Measurements from ENCODE around the gene USP11. TPM values are rescaled to one million over a fixed set of nuclear protein-coding genes. Genes with fewer than 3 reads are reported as not detected.

Gene USP11
- polyA plus RNA-seq, 1 donor (not counting 4 experiments of a cell fraction or from before 2014, with no cell fraction given), result 6.3 TPM

DNA sequence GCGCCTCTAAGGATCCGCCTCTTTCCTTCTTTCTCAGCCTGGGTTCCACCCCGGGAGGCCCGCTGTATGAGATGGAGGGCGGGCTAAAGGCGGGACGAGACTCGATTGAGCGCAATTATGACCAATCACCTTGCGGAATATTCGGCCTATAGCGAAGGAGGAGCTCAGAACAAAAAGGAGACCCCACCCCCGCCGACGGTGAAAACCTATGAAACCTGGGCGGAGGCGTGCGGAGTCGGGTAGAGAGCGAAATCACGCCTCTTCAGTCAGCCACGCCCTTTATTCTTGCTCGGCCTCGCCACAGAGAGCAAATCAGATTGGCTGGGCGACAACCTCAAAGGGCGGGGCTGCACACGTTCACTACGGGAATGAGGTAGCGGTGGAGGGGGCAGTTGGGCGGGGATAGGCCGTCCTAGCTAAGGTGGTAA, 14.9 kb upstream of the USP11 start:
- TF ChIP-seq CTCF (optimal IDR thresholded peaks at IDR 0.05 in 1 of 3, IDR thresholded peaks at IDR 0.05 in 1 of 3, conservative IDR thresholded peaks at IDR 0.05 in 1 of 3; ENCODE audit: extremely low read depth in 1 of 3, insufficient read depth in 2 of 3, low read length in 3 of 3), result no peak
- TF ChIP-seq EZH2 (IDR thresholded peaks at IDR 0.05; ENCODE audit: low read length), result no peak
- H2AFZ ChIP-seq (ENCODE audit: control insufficient read depth, low read length), result peak overlapping the region; percentile 99
- no peaks in the 10 kb centered on the region for H3K9me1 ChIP-seq (ENCODE audit: control insufficient read depth, extremely low read depth, insufficient read depth, low read length)
- H3K27ac ChIP-seq (ENCODE audit: control insufficient read depth, insufficient read depth, low read length), result peak overlapping the region; percentile 99
- peaks cover 34% of the 10 kb centered on the region for H3K4me1 ChIP-seq (ENCODE audit: control insufficient read depth, extremely low read depth, insufficient read depth, low read length)
- DNase-seq (ENCODE audit: low read depth, low spot score) (peak; percentile 95), FAIRE-seq (peak; percentile 81)
- H3K79me2 ChIP-seq (ENCODE audit: control insufficient read depth, insufficient read depth, low read length), result peaks cover 39% of the 10 kb centered on the region
- dilution Hi-C loops (cut with MboI; ENCODE audit: extremely low pct_ligation_motif_present, low sequenced_read_pairs), result no loop called here
- H3K36me3 ChIP-seq (ENCODE audit: control insufficient read depth in 2 of 2, extremely low read depth in 1 of 2, insufficient read depth in 2 of 2, low read length in 2 of 2), result peaks cover 26 to 35% of the 10 kb centered on the region in 2 experiments
- H3K9me3 ChIP-seq (ENCODE audit: control insufficient read depth, low read depth, low read length), result no peaks in the 10 kb centered on the region
- H4K20me1 ChIP-seq (ENCODE audit: control insufficient read depth, extremely low read depth, insufficient read depth, low read length), result peaks cover 28% of the 10 kb centered on the region
- H3K4me2 ChIP-seq (ENCODE audit: control insufficient read depth, extremely low read depth, insufficient read depth, low read depth, low read length), result peak overlapping the region; percentile 94
- H3K9ac ChIP-seq (ENCODE audit: control insufficient read depth, extremely low read depth, insufficient read depth, low read length), result peak overlapping the region; percentile 94
- H3K27me3 ChIP-seq (ENCODE audit: control insufficient read depth, extremely low read depth, insufficient read depth, low read length), result no peaks in the 10 kb centered on the region
- H3K4me3 ChIP-seq (ENCODE audit: control insufficient read depth in 2 of 3, extremely low read depth in 1 of 3, insufficient read depth in 2 of 3, low read depth in 1 of 3, low read length in 3 of 3), result peak overlapping the region; percentile 62 to 95 (median 82)

GRCh38 chrX:47218280-47218919, 14.4 kb upstream of the USP11 start, which contains the start of gene CDK16:
Gene CDK16 (plus strand): TSS chrX:47218681. CDS start chrX:47223558, 4,877 bp downstream.
- peak; percentile 17 for FAIRE-seq

More at GRCh38 chrX:47218280-47218919, 14.4 kb upstream of the USP11 start, which contains the start of gene CDK16:
- no peaks in the 10 kb centered on the region for H3K9me3 ChIP-seq (ENCODE audit: control insufficient read depth, low read depth, low read length)
- H3K27me3 ChIP-seq (ENCODE audit: control insufficient read depth, extremely low read depth, insufficient read depth, low read length), result no peaks in the 10 kb centered on the region
- peaks cover 24 to 35% of the 10 kb centered on the region in 2 experiments for H3K36me3 ChIP-seq (ENCODE audit: control insufficient read depth in 2 of 2, extremely low read depth in 1 of 2, insufficient read depth in 2 of 2, low read length in 2 of 2)
- DNase-seq (ENCODE audit: low read depth, low spot score), result peak; percentile 50
- dilution Hi-C loops (cut with MboI; ENCODE audit: extremely low pct_ligation_motif_present, low sequenced_read_pairs), result no loop called here
- H3K9ac ChIP-seq (ENCODE audit: control insufficient read depth, extremely low read depth, insufficient read depth, low read length), result peak within 1 kb of the TSS; percentile 94
- H3K4me3 ChIP-seq (ENCODE audit: control insufficient read depth in 2 of 3, extremely low read depth in 1 of 3, insufficient read depth in 2 of 3, low read depth in 1 of 3, low read length in 3 of 3), result peak within 1 kb of the TSS; percentile 62 to 95 (median 82)
- H2AFZ ChIP-seq (ENCODE audit: control insufficient read depth, low read length), result peak within 1 kb of the TSS; percentile 99
- peak within 1 kb of the TSS; percentile 99 for H3K27ac ChIP-seq (ENCODE audit: control insufficient read depth, insufficient read depth, low read length)
- TF ChIP-seq EZH2 (IDR thresholded peaks at IDR 0.05; ENCODE audit: low read length) (no peak), CTCF (optimal IDR thresholded peaks at IDR 0.05 in 1 of 3, IDR thresholded peaks at IDR 0.05 in 1 of 3, conservative IDR thresholded peaks at IDR 0.05 in 1 of 3; ENCODE audit: extremely low read depth in 1 of 3, insufficient read depth in 2 of 3, low read length in 3 of 3) (no peak)
- H3K4me1 ChIP-seq (ENCODE audit: control insufficient read depth, extremely low read depth, insufficient read depth, low read length), result peaks cover 34% of the 10 kb centered on the region
- H4K20me1 ChIP-seq (ENCODE audit: control insufficient read depth, extremely low read depth, insufficient read depth, low read length), result peaks cover 31% of the 10 kb centered on the region
- H3K4me2 ChIP-seq (ENCODE audit: control insufficient read depth, extremely low read depth, insufficient read depth, low read depth, low read length), result peak within 1 kb of the TSS; percentile 94
- peaks cover 43% of the 10 kb centered on the region for H3K79me2 ChIP-seq (ENCODE audit: control insufficient read depth, insufficient read depth, low read length)
- no peaks in the 10 kb centered on the region for H3K9me1 ChIP-seq (ENCODE audit: control insufficient read depth, extremely low read depth, insufficient read depth, low read length)
